Measurements from ENCODE around the gene KTN1.
A peak's percentile ranks its signal among the peaks of the same experiment; 100 is the strongest.

DNA sequence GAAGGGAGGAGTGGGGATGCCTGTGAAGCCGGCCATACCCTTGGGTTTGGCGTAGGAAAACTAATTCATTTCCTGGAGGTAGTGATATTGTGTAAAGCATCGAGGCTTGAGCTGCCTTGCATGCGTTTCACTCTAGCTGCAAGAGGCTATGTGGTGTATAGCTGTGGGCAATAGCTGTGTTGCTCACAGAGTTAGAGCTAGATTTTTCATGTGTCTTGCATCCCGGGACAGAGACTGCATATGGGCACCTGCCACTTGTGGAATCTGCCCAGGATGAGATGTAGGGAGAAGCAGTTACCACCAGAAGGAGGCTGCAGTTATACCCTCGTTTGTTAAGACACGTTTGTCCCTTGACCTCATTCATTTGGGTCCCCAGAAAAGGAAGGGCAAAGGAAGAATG is 106.7 kb downstream of the KTN1 start:
- TF ChIP-seq, protein P1, sequence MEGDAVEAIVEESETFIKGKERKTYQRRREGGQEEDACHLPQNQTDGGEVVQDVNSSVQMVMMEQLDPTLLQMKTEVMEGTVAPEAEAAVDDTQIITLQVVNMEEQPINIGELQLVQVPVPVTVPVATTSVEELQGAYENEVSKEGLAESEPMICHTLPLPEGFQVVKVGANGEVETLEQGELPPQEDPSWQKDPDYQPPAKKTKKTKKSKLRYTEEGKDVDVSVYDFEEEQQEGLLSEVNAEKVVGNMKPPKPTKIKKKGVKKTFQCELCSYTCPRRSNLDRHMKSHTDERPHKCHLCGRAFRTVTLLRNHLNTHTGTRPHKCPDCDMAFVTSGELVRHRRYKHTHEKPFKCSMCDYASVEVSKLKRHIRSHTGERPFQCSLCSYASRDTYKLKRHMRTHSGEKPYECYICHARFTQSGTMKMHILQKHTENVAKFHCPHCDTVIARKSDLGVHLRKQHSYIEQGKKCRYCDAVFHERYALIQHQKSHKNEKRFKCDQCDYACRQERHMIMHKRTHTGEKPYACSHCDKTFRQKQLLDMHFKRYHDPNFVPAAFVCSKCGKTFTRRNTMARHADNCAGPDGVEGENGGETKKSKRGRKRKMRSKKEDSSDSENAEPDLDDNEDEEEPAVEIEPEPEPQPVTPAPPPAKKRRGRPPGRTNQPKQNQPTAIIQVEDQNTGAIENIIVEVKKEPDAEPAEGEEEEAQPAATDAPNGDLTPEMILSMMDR (IDR thresholded peaks at IDR 0.05; ENCODE audit: insufficient read depth, low read length): no peak
- 0 out of 2 replicates have a peak, but pooled peaks have one; percentile 20 for TF ChIP-seq POLR2AphosphoS5 (IDR thresholded peaks at IDR 0.05; ENCODE audit: low read depth)
